Upper lobe of left lung (tissue), 6 donors: Measurements from ENCODE around the gene TJAP1. TPM values are rescaled to one million over a fixed set of nuclear protein-coding genes. Genes with fewer than 3 reads are reported as not detected.

Source experiments
- ATAC-seq, 2 donors: fragments of 200-7000 bp; cut with Tn5 transposase; one replicate each; pipeline ENCODE4 v1.9.1; 2022; ENCODE audit warnings: mild to moderate bottlenecking in 2 of 2, moderate library complexity in 2 of 2; ENCODE audit not compliant: low FRiP score in 2 of 2
- DNase-seq, 2 donors: peaks; one replicate each; pipeline ENCODE4 v3.0.0-alpha.2; 2019 to 2020
- H3K27ac ChIP-seq, 4 donors: fragments of 200-600 bp; sonication (generic); one replicate each; pipeline ENCODE4 v1.5.1; 2016 to 2019
- H3K27me3 ChIP-seq, 4 donors: fragments of 200-600 bp; sonication (generic); one replicate each; pipeline ENCODE4 v1.5.1; 2017 to 2019
- H3K36me3 ChIP-seq, 4 donors: fragments of 200-600 bp; sonication (generic); one replicate each; pipeline ENCODE4 v1.5.1; 2016 to 2019
- H3K4me1 ChIP-seq, 4 donors: fragments of 200-600 bp; sonication (generic); one replicate each; pipeline ENCODE4 v1.5.1; 2018 to 2019
- H3K4me3 ChIP-seq, 4 donors: fragments of 200-600 bp; sonication (generic); one replicate each; pipeline ENCODE4 v1.5.1; 2017 to 2019; ENCODE audit warnings: mild to moderate bottlenecking in 2 of 4, moderate library complexity in 1 of 4
- H3K9me3 ChIP-seq, 4 donors: fragments of 200-600 bp; sonication (generic); one replicate each; pipeline ENCODE4 v1.5.1; 2018 to 2019
- EP300 ChIP-seq, 4 donors: sonication (generic); formaldehyde crosslinking; IDR thresholded peaks; one replicate each; pipeline ENCODE4 v1.5.1; 2017; ENCODE audit warnings: antibody characterized with exemption in 4 of 4, control low read depth in 2 of 4
- POLR2A ChIP-seq, 4 donors: fragments of 450-650 bp; IDR thresholded peaks; one replicate each; pipeline ENCODE4 v1.5.1; 2016 to 2017; ENCODE audit warnings: antibody characterized with exemption in 4 of 4, mild to moderate bottlenecking in 2 of 4
- POLR2AphosphoS5 ChIP-seq, 2 donors: sonication (generic); formaldehyde crosslinking; IDR thresholded peaks; one replicate each; pipeline ENCODE4 v1.5.1; 2017; ENCODE audit warnings: antibody characterized with exemption in 2 of 2
- WGBS, 2 donors: methylation state at CpG; one replicate each; pipeline ENCODE4 v1.1.5; 2017 to 2018; 5-methylcytosine and 5-hydroxymethylcytosine counted together
- total RNA-seq, 6 donors: library from RNA; depleted of rRNA in 4 of 6; stranded (reverse); fragments of >200 nt in 4 of 6; gene quantifications; one replicate each; pipeline versions ENCODE4 v1.1.0 to v1.2.1, GENCODE V29; 2016 to 2021
- TF ChIP-seq, protein P1 (sequence below), 6 experiments: fragments of 450-650 bp in 4 of 6; fragments of 200-600 bp in 2 of 6; sonication (generic) in 2 of 6; IDR thresholded peaks; one replicate each; pipeline ENCODE4 v1.5.1; 2016 to 2019; ENCODE audit warnings: antibody characterized with exemption in 6 of 6
- donor health status: DM: no; HTN: no; CAD: no; lungs with moderate emphysema.
- donor health status: DM: no; HTN: yes; CAD: no; lungs with severe emphysema.

Gene TJAP1
- total RNA-seq, 6 donors from 2014 or later: 22.2 to 57.6 (median 31.1) TPM

DNA sequence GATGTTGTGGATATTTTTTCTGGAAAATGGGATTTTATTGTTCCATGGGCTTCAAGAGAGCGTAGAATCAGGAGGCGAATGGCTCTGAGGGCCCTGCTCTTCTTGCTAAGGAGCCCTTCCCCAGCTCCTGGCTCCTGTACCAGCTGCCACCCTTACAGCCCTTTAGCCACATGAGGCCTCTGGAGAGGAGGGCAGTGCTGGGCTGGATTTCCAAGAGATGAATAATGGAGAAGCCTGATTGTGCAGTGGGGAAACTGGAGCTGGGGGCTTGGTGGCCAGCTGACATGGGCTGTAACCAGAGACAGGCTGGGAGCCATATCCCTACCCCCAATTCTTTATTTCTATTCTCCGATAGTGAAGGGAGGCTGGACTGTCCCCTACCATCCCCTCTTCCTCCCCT lies 23.6 kb downstream of the TJAP1 start:
- H3K9me3 ChIP-seq: no peaks in the 10 kb centered on the region
- H3K36me3 ChIP-seq: peaks cover 22 to 87% (median 69%) of the 10 kb centered on the region in 4 donors
- H3K27ac ChIP-seq: peak overlapping the region in 3 of 4 donors; percentile 52 to 78 (median 54)
- no peak for DNase-seq
- TF ChIP-seq POLR2A (IDR thresholded peaks at IDR 0.05) (no peak), EP300 (IDR thresholded peaks at IDR 0.05) (no peak)
- TF ChIP-seq, protein P1, sequence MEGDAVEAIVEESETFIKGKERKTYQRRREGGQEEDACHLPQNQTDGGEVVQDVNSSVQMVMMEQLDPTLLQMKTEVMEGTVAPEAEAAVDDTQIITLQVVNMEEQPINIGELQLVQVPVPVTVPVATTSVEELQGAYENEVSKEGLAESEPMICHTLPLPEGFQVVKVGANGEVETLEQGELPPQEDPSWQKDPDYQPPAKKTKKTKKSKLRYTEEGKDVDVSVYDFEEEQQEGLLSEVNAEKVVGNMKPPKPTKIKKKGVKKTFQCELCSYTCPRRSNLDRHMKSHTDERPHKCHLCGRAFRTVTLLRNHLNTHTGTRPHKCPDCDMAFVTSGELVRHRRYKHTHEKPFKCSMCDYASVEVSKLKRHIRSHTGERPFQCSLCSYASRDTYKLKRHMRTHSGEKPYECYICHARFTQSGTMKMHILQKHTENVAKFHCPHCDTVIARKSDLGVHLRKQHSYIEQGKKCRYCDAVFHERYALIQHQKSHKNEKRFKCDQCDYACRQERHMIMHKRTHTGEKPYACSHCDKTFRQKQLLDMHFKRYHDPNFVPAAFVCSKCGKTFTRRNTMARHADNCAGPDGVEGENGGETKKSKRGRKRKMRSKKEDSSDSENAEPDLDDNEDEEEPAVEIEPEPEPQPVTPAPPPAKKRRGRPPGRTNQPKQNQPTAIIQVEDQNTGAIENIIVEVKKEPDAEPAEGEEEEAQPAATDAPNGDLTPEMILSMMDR (IDR thresholded peaks at IDR 0.05): no peak
- H3K4me3 ChIP-seq: no peak overlapping the region
- WGBS, 2 donors: 94 to 100% methylated on average over 2 to 3 of the region's 3 CpGs
- ATAC-seq: no peak
- H3K4me1 ChIP-seq: peaks cover 11 to 26% (median 23%) of the 10 kb centered on the region in 4 donors
- no peaks in the 10 kb centered on the region for H3K27me3 ChIP-seq

DNA sequence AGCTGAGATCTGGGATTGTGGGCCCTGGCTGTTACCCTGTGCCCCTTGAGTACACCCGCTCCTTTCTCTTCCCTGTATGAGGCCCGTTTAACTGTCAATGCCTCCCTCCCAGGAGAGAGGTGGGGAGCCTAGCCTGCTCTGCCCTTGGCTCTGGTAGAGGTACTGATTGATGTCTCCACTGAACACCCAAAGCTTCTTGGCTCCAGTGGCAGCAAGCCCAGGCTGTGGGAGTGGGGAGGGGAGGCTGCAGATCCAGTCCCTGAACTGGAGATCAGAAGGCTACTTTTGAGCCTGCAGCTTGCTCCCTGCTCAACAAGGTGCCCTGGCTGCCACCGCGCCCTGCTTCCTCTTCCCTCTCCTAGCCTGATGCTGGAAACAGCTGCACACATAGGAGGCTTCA lies 25.3 kb downstream of the TJAP1 start:
- H3K27ac ChIP-seq: no peak overlapping the region
- no peak overlapping the region for H3K4me3 ChIP-seq
- peaks cover 10 to 24% (median 16%) of the 10 kb centered on the region in 4 donors for H3K4me1 ChIP-seq
- TF ChIP-seq POLR2AphosphoS5 (IDR thresholded peaks at IDR 0.05) (no peak), EP300 (IDR thresholded peaks at IDR 0.05) (no peak), POLR2A (IDR thresholded peaks at IDR 0.05) (no peak)
- TF ChIP-seq, protein P1 (IDR thresholded peaks at IDR 0.05): no peak
- H3K27me3 ChIP-seq: no peaks in the 10 kb centered on the region
- DNase-seq (no peak), ATAC-seq (no peak)
- 92% methylated on average over 2 to 4 of the region's 4 CpGs for WGBS, 2 donors
- peaks cover 22 to 84% (median 66%) of the 10 kb centered on the region in 4 donors for H3K36me3 ChIP-seq
- no peaks in the 10 kb centered on the region for H3K9me3 ChIP-seq

DNA sequence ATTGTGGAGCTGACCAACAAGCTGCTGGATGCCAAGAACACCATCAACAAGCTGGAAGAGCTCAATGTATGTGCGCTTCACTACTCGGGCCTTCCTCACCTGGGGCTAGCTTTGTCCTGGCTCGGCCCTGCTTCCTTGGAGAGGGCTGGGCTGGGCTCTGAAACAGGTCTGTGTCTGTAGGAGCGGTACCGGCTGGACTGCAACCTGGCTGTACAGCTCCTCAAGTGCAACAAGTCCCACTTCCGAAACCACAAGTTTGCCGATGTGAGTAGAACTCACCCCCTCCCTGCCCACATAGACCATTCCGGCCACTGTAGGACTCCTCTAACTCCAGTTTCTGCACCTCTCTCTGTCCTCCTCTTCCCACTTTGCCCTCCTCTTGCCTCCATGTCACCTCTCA lies 26.1 kb downstream of the TJAP1 start:
- TF ChIP-seq POLR2A (IDR thresholded peaks at IDR 0.05) (no peak), EP300 (IDR thresholded peaks at IDR 0.05) (no peak), POLR2AphosphoS5 (IDR thresholded peaks at IDR 0.05) (no peak)
- TF ChIP-seq, protein P1 (IDR thresholded peaks at IDR 0.05): no peak
- ATAC-seq: no peak
- H3K4me3 ChIP-seq: no peak overlapping the region
- DNase-seq: no peak
- peaks cover 19 to 77% (median 62%) of the 10 kb centered on the region in 4 donors for H3K36me3 ChIP-seq
- H3K27ac ChIP-seq: no peak overlapping the region
- H3K9me3 ChIP-seq: no peaks in the 10 kb centered on the region
- no peaks in the 10 kb centered on the region for H3K27me3 ChIP-seq
- peaks cover 10 to 24% (median 16%) of the 10 kb centered on the region in 4 donors for H3K4me1 ChIP-seq
- 87 to 90% methylated on average over 4 to 8 of the region's 8 CpGs for WGBS, 2 donors

DNA sequence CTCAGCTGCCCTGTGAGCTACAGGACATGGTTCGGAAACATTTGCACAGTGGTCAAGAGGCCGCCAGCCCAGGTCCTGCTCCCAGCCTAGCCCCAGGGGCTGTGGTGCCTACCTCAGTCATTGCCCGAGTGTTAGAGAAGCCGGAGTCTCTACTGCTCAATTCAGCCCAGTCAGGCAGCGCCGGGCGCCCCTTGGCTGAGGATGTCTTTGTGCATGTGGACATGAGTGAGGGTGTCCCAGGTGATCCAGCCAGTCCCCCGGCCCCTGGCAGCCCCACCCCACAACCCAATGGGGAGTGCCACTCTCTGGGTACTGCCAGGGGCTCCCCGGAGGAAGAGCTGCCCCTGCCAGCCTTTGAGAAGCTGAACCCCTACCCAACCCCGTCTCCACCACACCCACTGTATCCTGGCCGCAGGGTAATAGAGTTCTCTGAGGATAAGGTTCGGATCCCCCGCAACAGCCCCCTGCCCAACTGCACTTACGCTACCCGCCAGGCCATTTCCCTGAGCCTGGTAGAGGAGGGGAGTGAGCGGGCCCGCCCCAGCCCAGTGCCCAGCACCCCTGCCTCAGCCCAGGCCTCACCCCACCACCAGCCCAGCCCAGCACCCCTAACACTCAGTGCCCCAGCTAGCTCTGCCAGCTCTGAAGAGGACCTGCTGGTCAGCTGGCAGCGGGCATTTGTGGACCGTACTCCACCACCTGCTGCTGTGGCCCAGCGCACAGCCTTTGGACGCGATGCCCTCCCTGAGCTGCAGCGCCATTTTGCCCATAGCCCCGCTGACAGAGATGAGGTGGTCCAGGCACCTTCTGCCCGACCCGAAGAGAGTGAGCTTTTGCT lies 27.6 kb downstream of the TJAP1 start:
- TF ChIP-seq EP300 (IDR thresholded peaks at IDR 0.05) (no peak), POLR2A (IDR thresholded peaks at IDR 0.05) (no peak), POLR2AphosphoS5 (IDR thresholded peaks at IDR 0.05) (no peak)
- TF ChIP-seq, protein P1 (IDR thresholded peaks at IDR 0.05): no peak
- H3K36me3 ChIP-seq: peaks cover 11 to 61% (median 51%) of the 10 kb centered on the region in 4 donors
- ATAC-seq: no peak

More for the DNA sequence above, 27.6 kb downstream of the TJAP1 start:
- peaks cover 12 to 21% (median 20%) of the 10 kb centered on the region in 4 donors for H3K4me1 ChIP-seq
- no peaks in the 10 kb centered on the region for H3K9me3 ChIP-seq
- H3K27ac ChIP-seq: no peak overlapping the region
- WGBS, 2 donors: 93 to 94% methylated on average over 8 to 24 of the region's 26 CpGs
- peaks cover 0 to 8% (median 5%) of the 10 kb centered on the region in 4 donors for H3K27me3 ChIP-seq
- no peak overlapping the region for H3K4me3 ChIP-seq
- DNase-seq: peak in 1 of 2 donors; percentile 78
